A375 (cell line): ENCODE results near the gene ABO. TPM values are rescaled to one million over a fixed set of nuclear protein-coding genes. Genes with fewer than 3 reads are reported as not detected.

ENCODE experiments used
- small RNA-seq: library from RNA; depleted of rRNA; stranded (forward); fragments of <200 nt; gene quantifications from one replicate; pipeline ENCODE3, GENCODE V24; 2014
- total RNA-seq: library from RNA; depleted of rRNA; stranded (reverse); fragments of >200 nt; shearing (Covaris generic); gene quantifications from 2 replicates; pipeline ENCODE4 v1.2.3, GENCODE V29; 2014; rRNA removed

The ABO gene
- total RNA-seq: not detected in 2 replicates

GRCh38 chr9:133275105-133276000, at the start of gene ABO:
Gene ABO, minus strand, starts transcription at chr9:133275201.

GRCh38 chr9:133208880-133209300, 66.1 kb downstream of the ABO start, which contains the start of gene OBP2B:
Gene OBP2B, minus strand, starts transcription at chr9:133209250. Its CDS starts 51 bp downstream, at chr9:133209199.

Small RNA genes within 50 kb of the gene (small RNA-seq; reads per million reads assigned to genes)
- gene RF00019: not detected

Other genes with a start within 250 kb of the ABO start
- gene GTF3C5, start 244.2 kb downstream of the ABO start, total RNA-seq: 94.9 and 101 TPM in 2 replicates
- 0.19 TPM in 1 of 2 replicates, not detected in the other for gene CEL, start 213.2 kb downstream of the ABO start, total RNA-seq
- 32.5 and 40.5 TPM in 2 replicates for gene RALGDS, start 154.0 kb downstream of the ABO start, total RNA-seq
- gene GBGT1, start 111.3 kb downstream of the ABO start, total RNA-seq: 17.6 and 22.6 TPM in 2 replicates
- not detected in 2 replicates for gene OBP2B, start 66.0 kb downstream of the ABO start, total RNA-seq
- gene SURF6, start 61.0 kb upstream of the ABO start, total RNA-seq: 56.2 and 62.8 TPM in 2 replicates
- 29.7 and 31.6 TPM in 2 replicates for gene MED22, start 72.9 kb upstream of the ABO start, total RNA-seq
- gene RPL7A, start 73.0 kb upstream of the ABO start, total RNA-seq: 2,460 and 2,581 TPM in 2 replicates
- gene SURF1, start 81.3 kb upstream of the ABO start, total RNA-seq: 35.5 and 40.5 TPM in 2 replicates
- 88.1 and 115 TPM in 2 replicates for gene SURF2, start 81.3 kb upstream of the ABO start, total RNA-seq
- gene SURF4, start 100.9 kb upstream of the ABO start, total RNA-seq: 182 and 190 TPM in 2 replicates
- 0.41 TPM in 1 of 2 replicates, not detected in the other for gene STKLD1, start 101.2 kb upstream of the ABO start, total RNA-seq
- 45.8 and 48.7 TPM in 2 replicates for gene REXO4, start 142.8 kb upstream of the ABO start, total RNA-seq
- gene ADAMTS13, start 147.2 kb upstream of the ABO start, total RNA-seq: 2.7 and 3.9 TPM in 2 replicates
- gene CACFD1, start 184.8 kb upstream of the ABO start, total RNA-seq: 5.4 and 5.7 TPM in 2 replicates
- 3.3 and 4.2 TPM in 2 replicates for gene SLC2A6, start 203.9 kb upstream of the ABO start, total RNA-seq
- gene MYMK, start 249.8 kb upstream of the ABO start, total RNA-seq: not detected in 2 replicates